H9 (cell line): Measurements from ENCODE around the gene SULF2. TPM values are rescaled to one million over a fixed set of nuclear protein-coding genes. Genes with fewer than 3 reads are reported as not detected.

Source experiments
- DNase-seq: peaks from one replicate; pipeline ENCODE4 v3.0.0-alpha.2; 2017
- H2AFZ ChIP-seq: one replicate; pipeline ENCODE4 v1.6.1; 2013; ENCODE audit warnings: mild to moderate bottlenecking, low read length, control low read depth, moderate library complexity
- H2AK5ac ChIP-seq: 2 replicates; pipeline ENCODE4 v1.6.1; 2013; ENCODE audit warnings: low read length, control low read depth, mixed read lengths; ENCODE audit not compliant: insufficient read length
- H2BK120ac ChIP-seq: one replicate; pipeline ENCODE4 v1.6.1; 2013; ENCODE audit warnings: low read depth, mild to moderate bottlenecking, low read length, control low read depth, inconsistent platforms; ENCODE audit not compliant: poor library complexity, severe bottlenecking
- H2BK12ac ChIP-seq: 2 replicates; pipeline ENCODE4 v1.6.1; 2013; ENCODE audit warnings: low read length, control low read depth, mixed read lengths, low read depth; ENCODE audit not compliant: insufficient read length
- H2BK15ac ChIP-seq: 2 replicates; pipeline ENCODE4 v1.6.1; 2013; ENCODE audit warnings: low read depth, low read length, control low read depth
- H2BK20ac ChIP-seq: one replicate; pipeline ENCODE4 v1.6.1; 2013; ENCODE audit warnings: low read depth, mild to moderate bottlenecking, low read length, control low read depth, inconsistent platforms; ENCODE audit not compliant: poor library complexity, severe bottlenecking
- H2BK5ac ChIP-seq: 2 replicates; pipeline ENCODE4 v1.6.1; 2013; ENCODE audit warnings: low read length, control low read depth, mixed read lengths; ENCODE audit not compliant: insufficient read length
- H3K14ac ChIP-seq: 2 replicates; pipeline ENCODE4 v1.6.1; 2013; ENCODE audit warnings: low read length, control low read depth; ENCODE audit not compliant: insufficient read depth
- H3K18ac ChIP-seq: 2 replicates; pipeline ENCODE4 v1.6.1; 2013; ENCODE audit warnings: low read depth, mild to moderate bottlenecking, mixed read lengths, low read length, control low read depth; ENCODE audit not compliant: insufficient read length
- H3K23ac ChIP-seq: 2 replicates; pipeline ENCODE4 v1.6.1; 2013; ENCODE audit warnings: low read length, control low read depth, mixed read lengths, low read depth; ENCODE audit not compliant: insufficient read length
- H3K23me2 ChIP-seq: 2 replicates; pipeline ENCODE4 v1.6.1; 2013; ENCODE audit warnings: low read depth, mild to moderate bottlenecking, mixed read lengths, low read length, control low read depth; ENCODE audit not compliant: insufficient read length, poor library complexity, severe bottlenecking
- H3K27ac ChIP-seq: 2 replicates; pipeline ENCODE4 v1.5.1; 2013; ENCODE audit warnings: low read length, control low read depth, mixed read lengths, low read depth; ENCODE audit not compliant: insufficient read length
- H3K27me3 ChIP-seq: 2 replicates; pipeline ENCODE4 v1.6.1; 2013; ENCODE audit warnings: low read length, control low read depth, inconsistent platforms; ENCODE audit not compliant: insufficient read depth
- H3K4ac ChIP-seq: 2 replicates; pipeline ENCODE4 v1.6.1; 2013; ENCODE audit warnings: low read depth, mild to moderate bottlenecking, control low read depth, inconsistent platforms, low read length, moderate library complexity
- H3K4me1 ChIP-seq: 2 replicates; pipeline ENCODE4 v1.6.1; 2013; ENCODE audit warnings: low read length, control low read depth, inconsistent platforms; ENCODE audit not compliant: insufficient read depth
- H3K4me2 ChIP-seq: 2 replicates; pipeline ENCODE4 v1.6.1; 2013; ENCODE audit warnings: low read length, control low read depth, mixed read lengths; ENCODE audit not compliant: insufficient read length, insufficient read depth
- H3K56ac ChIP-seq: 2 replicates; pipeline ENCODE4 v1.6.1; 2013; ENCODE audit warnings: low read depth, mild to moderate bottlenecking, mixed read lengths, low read length, control low read depth; ENCODE audit not compliant: insufficient read length
- H3K79me1 ChIP-seq: 2 replicates; pipeline ENCODE4 v1.6.1; 2013; ENCODE audit warnings: low read depth, mild to moderate bottlenecking, moderate library complexity, low read length, control low read depth, inconsistent platforms; ENCODE audit not compliant: insufficient read depth, poor library complexity, severe bottlenecking
- H3K79me2 ChIP-seq: 2 replicates; pipeline ENCODE4 v1.6.1; 2013; ENCODE audit warnings: low read length, control low read depth, inconsistent platforms; ENCODE audit not compliant: insufficient read depth
- H3K9ac ChIP-seq: 2 replicates; pipeline ENCODE4 v1.6.1; 2013; ENCODE audit warnings: low read length, control low read depth, mixed read lengths; ENCODE audit not compliant: insufficient read length; ENCODE audit errors: extremely low read depth
- H3K9me3 ChIP-seq: one replicate; pipeline ENCODE4 v1.6.1; 2013; ENCODE audit warnings: low read depth, low read length, inconsistent platforms; ENCODE audit not compliant: control insufficient read depth
- H3T11ph ChIP-seq: one replicate; pipeline ENCODE4 v1.6.1; 2013; ENCODE audit warnings: mild to moderate bottlenecking, low read length, control low read depth, inconsistent platforms
- H4K20me1 ChIP-seq: one replicate; pipeline ENCODE4 v1.6.1; 2013; ENCODE audit not compliant: control insufficient read depth, insufficient read length, insufficient read depth
- H4K5ac ChIP-seq: 2 replicates; pipeline ENCODE4 v1.6.1; 2013; ENCODE audit warnings: low read depth, mild to moderate bottlenecking, mixed read lengths, low read length, control low read depth; ENCODE audit not compliant: insufficient read length
- H4K8ac ChIP-seq: replicated peaks from 2 replicates; pipeline ENCODE4 v1.6.1; 2013; ENCODE audit warnings: low read length, control low read depth, mixed read lengths, low read depth; ENCODE audit not compliant: insufficient read length
- H4K91ac ChIP-seq: 2 replicates; pipeline ENCODE4 v1.6.1; 2013; ENCODE audit warnings: low read depth, mild to moderate bottlenecking, moderate library complexity, mixed read lengths, low read length, control low read depth; ENCODE audit not compliant: insufficient read length
- H3K27ac Mint-ChIP-seq, 3 experiments: 2 replicates in 2 of 3; 3 replicates in 1 of 3; pipeline ENCODE4 v1.8.0; 2020 to 2021; ENCODE audit warnings: mixed read lengths in 3 of 3, mild to moderate bottlenecking in 1 of 3, moderate library complexity in 1 of 3
- H3K27me3 Mint-ChIP-seq: 2 replicates; pipeline ENCODE4 v1.8.0; 2021; ENCODE audit warnings: low read depth, mild to moderate bottlenecking, moderate library complexity, mixed read lengths
- H3K36me3 Mint-ChIP-seq, 3 experiments: 2 replicates in 2 of 3; 3 replicates in 1 of 3; pipeline ENCODE4 v1.8.0; 2020 to 2021; ENCODE audit warnings: low read depth in 3 of 3, mixed read lengths in 3 of 3; ENCODE audit not compliant: insufficient read depth in 1 of 3
- H3K4me1 Mint-ChIP-seq, 2 experiments: 2 replicates each; pipeline ENCODE4 v1.8.0; 2020; ENCODE audit warnings: mixed read lengths in 2 of 2
- H3K4me3 Mint-ChIP-seq, 2 experiments: 2 replicates in 1 of 2; 3 replicates in 1 of 2; pipeline ENCODE4 v1.8.0; 2020 to 2021; ENCODE audit warnings: mild to moderate bottlenecking in 2 of 2, mixed read lengths in 2 of 2, moderate library complexity in 1 of 2
- H3K9me3 Mint-ChIP-seq, 2 experiments: 2 replicates in 1 of 2; 3 replicates in 1 of 2; pipeline ENCODE4 v1.8.0; 2020; ENCODE audit warnings: mild to moderate bottlenecking in 2 of 2, mixed read lengths in 2 of 2, moderate library complexity in 1 of 2
- CTCF ChIP-seq: fragments of 200-600 bp; sonication (generic); conservative IDR thresholded peaks from 3 replicates; pipeline ENCODE4 v1.8.0; 2021; ENCODE audit warnings: antibody characterized with exemption, mild to moderate bottlenecking
- WGBS: extraction: QIAGEN DNeasy Blood & Tissue Kit; methylation state at CpG from one replicate; pipeline ENCODE4 v1.1.7; 2013; ENCODE audit warnings: missing lambda C conversion rate, low lambda C conversion rate, mixed read lengths; ENCODE audit not compliant: insufficient read length; ENCODE audit errors: extremely low coverage; 5-methylcytosine and 5-hydroxymethylcytosine counted together
- total RNA-seq: library from RNA; stranded (reverse); gene quantifications from 2 replicates; pipeline ENCODE4 v1.2.1, GENCODE V29; 2021

The SULF2 gene
- total RNA-seq, 1 experiment from 2014 or later: 31.2 TPM

GRCh38 chr20:47717421-47717820 lies 67.9 kb downstream of the SULF2 start:
- H3K56ac ChIP-seq: no peak overlapping the region
- no peak overlapping the region for H3T11ph ChIP-seq
- no peak overlapping the region for H2BK20ac ChIP-seq
- no peaks in the 10 kb centered on the region for H3K27me3 ChIP-seq
- no peaks in the 10 kb centered on the region for H3K9me3 ChIP-seq
- H2AK5ac ChIP-seq: no peak overlapping the region
- no peak overlapping the region for H3K4me3 Mint-ChIP-seq
- H3K36me3 Mint-ChIP-seq: peaks cover 0 to 4% (median 0%) of the 10 kb centered on the region in 3 experiments; a peak in 1 of 7 replicates
- no peak overlapping the region for H3K27ac Mint-ChIP-seq
- no peaks in the 10 kb centered on the region for H3K9me3 Mint-ChIP-seq
- H2BK15ac ChIP-seq: no peak overlapping the region
- H3K79me1 ChIP-seq: no peaks in the 10 kb centered on the region
- peaks cover 2% of the 10 kb centered on the region for H4K20me1 ChIP-seq
- no peak overlapping the region for H3K27ac ChIP-seq
- H4K5ac ChIP-seq: no peak overlapping the region
- peaks cover 2% of the 10 kb centered on the region; the same call in 1 of the 2 replicates for H3K27me3 Mint-ChIP-seq
- no peak overlapping the region for H3K14ac ChIP-seq
- H4K8ac ChIP-seq: no peak overlapping the region
- no peak overlapping the region for H3K18ac ChIP-seq
- no peak overlapping the region for H3K4me2 ChIP-seq
- no peak overlapping the region for H2BK120ac ChIP-seq
- no peak overlapping the region for H3K4ac ChIP-seq
- H3K4me1 ChIP-seq: no peaks in the 10 kb centered on the region; the same call in 1 of the 2 replicates
- no CpG with 5 or more reads among the region's 10 CpGs for WGBS
- H3K9ac ChIP-seq: no peak overlapping the region
- H2BK5ac ChIP-seq: no peak overlapping the region
- H3K23ac ChIP-seq: no peak overlapping the region
- no peak for DNase-seq
- no peak for TF ChIP-seq CTCF
- no peaks in the 10 kb centered on the region for H3K23me2 ChIP-seq
- no peak overlapping the region for H2AFZ ChIP-seq
- peaks cover 6% of the 10 kb centered on the region in 2 experiments for H3K4me1 Mint-ChIP-seq
- no peak overlapping the region for H2BK12ac ChIP-seq
- H3K79me2 ChIP-seq: no peaks in the 10 kb centered on the region
- H4K91ac ChIP-seq: no peak overlapping the region
